ENCODE measurements around the gene PRPF39. TPM values are rescaled to one million over a fixed set of nuclear protein-coding genes. Genes with fewer than 3 reads are reported as not detected.

Gene PRPF39
- total RNA-seq, 1 experiment from 2014 or later = 59.8 TPM

DNA sequence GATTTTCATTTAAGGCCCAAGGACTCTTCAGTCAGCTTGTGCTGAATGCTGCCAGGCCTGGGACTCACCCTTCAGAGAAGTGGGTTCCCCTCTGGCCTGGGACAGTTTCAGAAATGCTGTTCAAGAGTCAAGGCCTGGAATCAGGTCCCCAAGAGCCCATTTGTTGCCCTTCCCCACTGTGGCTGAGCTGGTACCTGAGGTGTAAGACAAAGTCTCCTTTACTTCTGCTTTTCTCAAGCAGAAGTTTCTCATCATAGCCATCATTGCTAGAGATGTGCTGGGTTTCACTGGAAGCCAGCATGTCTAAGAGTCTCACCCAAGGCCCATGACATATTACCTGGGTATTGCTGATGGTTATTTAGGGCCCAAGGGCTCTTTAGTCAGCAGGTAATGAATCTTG lies 60.7 kb downstream of the PRPF39 start:
- H3K36me3 Mint-ChIP-seq (ENCODE audit: insufficient read depth in 1 of 3, low read depth in 3 of 3) = peaks cover 12 to 23% (median 17%) of the 10 kb centered on the region in 3 experiments
- no peak overlapping the region for H2BK120ac ChIP-seq (ENCODE audit: low read depth, low read length, poor library complexity, severe bottlenecking)
- H2BK12ac ChIP-seq (ENCODE audit: insufficient read length, low read depth, low read length) = no peak overlapping the region
- H3K27ac ChIP-seq (ENCODE audit: insufficient read length, low read depth, low read length) = no peak overlapping the region
- no peak overlapping the region for H3K4ac ChIP-seq (ENCODE audit: low read depth, low read length)
- no peak overlapping the region for H4K8ac ChIP-seq (replicated peaks; ENCODE audit: insufficient read length, low read depth, low read length)
- H3K79me2 ChIP-seq (ENCODE audit: insufficient read depth, low read length) = no peaks in the 10 kb centered on the region; the same call in 1 of the 2 replicates
- no peaks in the 10 kb centered on the region; the same call in 1 of the 2 replicates for H3K4me1 ChIP-seq (ENCODE audit: insufficient read depth, low read length)
- H3K27me3 Mint-ChIP-seq (ENCODE audit: low read depth) = no peaks in the 10 kb centered on the region
- no peaks in the 10 kb centered on the region for H3K27me3 ChIP-seq (ENCODE audit: insufficient read depth, low read length)
- H4K91ac ChIP-seq (ENCODE audit: insufficient read length, low read depth, low read length) = no peak overlapping the region
- no peak overlapping the region for H2BK5ac ChIP-seq (ENCODE audit: insufficient read length, low read length)
- no peaks in the 10 kb centered on the region for H3K23me2 ChIP-seq (ENCODE audit: insufficient read length, low read depth, low read length, poor library complexity, severe bottlenecking)
- H3K9me3 ChIP-seq (ENCODE audit: control insufficient read depth, low read depth, low read length) = no peaks in the 10 kb centered on the region
- TF ChIP-seq, protein P1, sequence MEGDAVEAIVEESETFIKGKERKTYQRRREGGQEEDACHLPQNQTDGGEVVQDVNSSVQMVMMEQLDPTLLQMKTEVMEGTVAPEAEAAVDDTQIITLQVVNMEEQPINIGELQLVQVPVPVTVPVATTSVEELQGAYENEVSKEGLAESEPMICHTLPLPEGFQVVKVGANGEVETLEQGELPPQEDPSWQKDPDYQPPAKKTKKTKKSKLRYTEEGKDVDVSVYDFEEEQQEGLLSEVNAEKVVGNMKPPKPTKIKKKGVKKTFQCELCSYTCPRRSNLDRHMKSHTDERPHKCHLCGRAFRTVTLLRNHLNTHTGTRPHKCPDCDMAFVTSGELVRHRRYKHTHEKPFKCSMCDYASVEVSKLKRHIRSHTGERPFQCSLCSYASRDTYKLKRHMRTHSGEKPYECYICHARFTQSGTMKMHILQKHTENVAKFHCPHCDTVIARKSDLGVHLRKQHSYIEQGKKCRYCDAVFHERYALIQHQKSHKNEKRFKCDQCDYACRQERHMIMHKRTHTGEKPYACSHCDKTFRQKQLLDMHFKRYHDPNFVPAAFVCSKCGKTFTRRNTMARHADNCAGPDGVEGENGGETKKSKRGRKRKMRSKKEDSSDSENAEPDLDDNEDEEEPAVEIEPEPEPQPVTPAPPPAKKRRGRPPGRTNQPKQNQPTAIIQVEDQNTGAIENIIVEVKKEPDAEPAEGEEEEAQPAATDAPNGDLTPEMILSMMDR (conservative IDR thresholded peaks at IDR 0.05) = no peak
- H3K18ac ChIP-seq (ENCODE audit: insufficient read length, low read depth, low read length) = no peak overlapping the region
- H3T11ph ChIP-seq (ENCODE audit: low read length) = no peak overlapping the region
- no peak overlapping the region for H3K4me3 Mint-ChIP-seq
- H3K14ac ChIP-seq (ENCODE audit: insufficient read depth, low read length) = no peak overlapping the region
- no peak overlapping the region for H2BK15ac ChIP-seq (ENCODE audit: low read depth, low read length)
- no peak overlapping the region for H2AFZ ChIP-seq (ENCODE audit: low read length)
- H2BK20ac ChIP-seq (ENCODE audit: low read depth, low read length, poor library complexity, severe bottlenecking) = no peak overlapping the region
- no peak overlapping the region for H3K4me2 ChIP-seq (ENCODE audit: insufficient read depth, insufficient read length, low read length)
- H4K20me1 ChIP-seq (ENCODE audit: control insufficient read depth, insufficient read depth, insufficient read length) = no peaks in the 10 kb centered on the region
- H4K5ac ChIP-seq (ENCODE audit: insufficient read length, low read depth, low read length) = no peak overlapping the region
- H3K9ac ChIP-seq (ENCODE audit: extremely low read depth, insufficient read length, low read length) = no peak overlapping the region
- no peak overlapping the region for H3K23ac ChIP-seq (ENCODE audit: insufficient read length, low read depth, low read length)
- H3K9me3 Mint-ChIP-seq = no peaks in the 10 kb centered on the region; a peak in 1 of 5 replicates
- peaks cover 2 to 5% of the 10 kb centered on the region in 2 experiments for H3K4me1 Mint-ChIP-seq
- H3K56ac ChIP-seq (ENCODE audit: insufficient read length, low read depth, low read length) = no peak overlapping the region
- no peak overlapping the region for H2AK5ac ChIP-seq (ENCODE audit: insufficient read length, low read length)
- no peak for DNase-seq
- peak overlapping the region in 2 of 3 experiments; percentile 28 to 53; a peak in 2 of 7 replicates for H3K27ac Mint-ChIP-seq
- H3K79me1 ChIP-seq (ENCODE audit: insufficient read depth, low read depth, low read length, poor library complexity, severe bottlenecking) = peaks cover under 1% of the 10 kb centered on the region

Measured in H9 (cell line).